H7 (cell line): ENCODE data around the gene TMEM217. TPM values are rescaled to one million over a fixed set of nuclear protein-coding genes. Genes with fewer than 3 reads are reported as not detected.
A peak's percentile ranks its signal among the peaks of the same experiment; 100 is the strongest.
"Not testable (repeated sequence)": the region's sequence is repeated elsewhere in the genome, so short reads cannot be mapped to it uniquely, and the experiment has no call there.

ENCODE experiments used
- DNase-seq: peaks from one replicate; pipeline ENCODE4 v3.0.0; 2012
- H3K27me3 ChIP-seq: 2 replicates; pipeline ENCODE4 v1.6.0; 2011; ENCODE audit warnings: mild to moderate bottlenecking, low read length; ENCODE audit not compliant: control insufficient read depth, insufficient read depth
- H3K36me3 ChIP-seq: replicated peaks from 2 replicates; pipeline ENCODE4 v1.5.1; 2011; ENCODE audit warnings: low read length; ENCODE audit not compliant: control insufficient read depth, insufficient read depth
- H3K4me3 ChIP-seq: 2 replicates; pipeline ENCODE4 v1.5.1; 2011; ENCODE audit warnings: low read depth, mild to moderate bottlenecking, control low read depth, low read length, moderate library complexity; ENCODE audit not compliant: insufficient read depth
- total RNA-seq: library from RNA; depleted of rRNA; stranded (reverse); fragments of >200 nt; shearing (Covaris generic); gene quantifications from 2 replicates; pipeline ENCODE4 v1.2.3, GENCODE V29; 2014; rRNA removed

TMEM217 gene
- 0.14 TPM in 1 of 2 replicates, not detected in the other for total RNA-seq

DNA sequence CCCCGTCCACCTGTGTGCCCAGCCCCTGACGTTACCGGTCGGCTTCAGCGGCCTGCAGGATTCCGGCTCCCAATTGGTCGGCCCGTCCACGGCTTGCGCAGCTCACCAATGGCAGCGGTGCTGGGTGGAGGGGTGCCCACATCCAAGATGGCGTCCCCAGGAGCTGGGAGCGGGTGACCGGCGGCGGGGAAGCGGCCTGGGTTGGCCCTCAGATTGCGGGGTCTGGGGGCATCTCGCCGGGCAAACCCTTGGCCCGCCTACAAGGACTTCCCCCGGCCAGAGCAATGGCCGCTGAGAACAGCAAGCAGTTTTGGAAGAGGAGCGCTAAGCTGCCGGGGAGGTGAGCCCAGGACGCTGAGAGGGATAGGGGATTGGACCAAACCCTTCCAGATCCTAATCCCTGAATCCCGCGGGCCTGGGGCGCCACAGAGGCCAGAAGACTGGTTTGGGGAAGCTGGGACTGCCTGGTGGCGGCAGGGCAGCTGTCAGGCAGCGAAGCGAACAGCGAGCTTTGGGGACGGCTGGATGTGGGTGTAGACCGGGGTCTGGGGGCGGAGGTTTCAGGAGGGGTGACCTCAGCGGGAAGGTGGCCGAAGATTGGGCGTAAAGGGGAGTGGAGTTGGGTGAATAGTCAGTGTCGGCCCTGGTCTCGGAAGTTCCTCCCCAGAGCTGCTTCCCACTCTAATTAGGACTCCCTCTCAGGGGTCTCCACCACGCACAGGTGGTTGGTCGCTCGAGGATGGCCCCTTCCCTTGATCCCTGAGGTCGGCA, at the start of gene TMEM217, which contains the start of gene TBC1D22B:
TMEM217 (minus strand) TSS at position 511 of the 771 bp plus-strand sequence. CDS start 39,114 bp downstream, outside the sequence.
TBC1D22B (plus strand) TSS at position 139 of the 771 bp plus-strand sequence; CDS start at position 285, 146 bp downstream.
- peak within 1 kb of the TSS; percentile 88 for H3K4me3 ChIP-seq
- DNase-seq = peak; percentile 96
- no peaks in the 10 kb centered on the region for H3K27me3 ChIP-seq
- H3K36me3 ChIP-seq = no peaks in the 10 kb centered on the region

DNA sequence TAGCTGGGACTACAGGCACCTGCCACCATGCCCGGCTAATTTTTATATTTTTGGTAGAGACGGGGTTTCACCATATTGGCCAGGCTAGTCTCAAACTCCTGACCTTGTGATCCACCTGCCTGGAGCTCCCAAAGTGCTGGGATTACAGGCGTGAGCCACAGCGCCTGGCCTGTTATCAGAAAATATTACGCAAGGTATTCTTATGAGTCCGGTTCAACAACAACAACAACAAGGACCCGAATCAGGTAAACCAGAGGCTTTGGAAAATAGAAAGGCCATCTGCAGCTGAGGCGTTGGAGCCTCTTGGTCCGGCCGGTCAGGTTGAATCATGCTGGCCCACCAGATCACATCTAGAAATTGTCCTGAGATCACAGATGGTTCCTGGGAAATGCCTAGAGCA, 49.5 kb upstream of the TMEM217 start:
- H3K27me3 ChIP-seq = not testable (repeated sequence)

DNA sequence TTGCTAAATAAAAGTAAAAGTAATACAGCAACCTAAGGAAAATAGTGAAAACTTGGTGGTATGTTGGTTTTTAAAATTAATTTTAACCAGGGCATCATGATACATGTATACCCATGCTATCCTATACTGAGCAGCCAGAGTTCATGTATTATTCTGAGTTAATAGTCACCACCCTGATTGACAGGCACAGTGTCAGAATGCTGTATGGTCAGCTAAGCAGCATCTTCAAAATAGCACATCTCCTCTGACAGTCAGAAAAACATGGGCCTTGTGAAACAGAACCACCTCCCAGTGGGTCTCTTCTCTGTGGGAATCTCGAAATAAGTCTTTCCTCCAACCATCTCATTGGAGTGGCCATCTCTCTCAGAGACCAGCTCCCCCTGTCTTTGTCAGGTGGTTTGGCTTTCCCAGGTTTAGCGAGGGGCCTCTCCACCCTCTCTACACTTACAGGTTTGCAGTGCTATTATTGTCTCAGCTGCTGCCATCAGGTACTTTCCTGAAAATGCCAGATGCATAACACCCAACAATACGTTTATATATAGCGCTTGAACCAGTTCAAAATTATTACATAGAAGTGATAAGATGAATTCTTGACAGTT, 48.8 kb upstream of the TMEM217 start:
- Histone ChIP-seq H3K27me3 (no peaks in the 10 kb centered on the region), H3K4me3 (no peak overlapping the region), H3K36me3 (peaks cover 10% of the 10 kb centered on the region)
- peak; percentile 33 for DNase-seq

More for the DNA sequence above, 49.5 kb upstream of the TMEM217 start:
- peaks cover 12% of the 10 kb centered on the region for H3K36me3 ChIP-seq
- not testable (repeated sequence) for DNase-seq, H3K4me3 ChIP-seq

DNA sequence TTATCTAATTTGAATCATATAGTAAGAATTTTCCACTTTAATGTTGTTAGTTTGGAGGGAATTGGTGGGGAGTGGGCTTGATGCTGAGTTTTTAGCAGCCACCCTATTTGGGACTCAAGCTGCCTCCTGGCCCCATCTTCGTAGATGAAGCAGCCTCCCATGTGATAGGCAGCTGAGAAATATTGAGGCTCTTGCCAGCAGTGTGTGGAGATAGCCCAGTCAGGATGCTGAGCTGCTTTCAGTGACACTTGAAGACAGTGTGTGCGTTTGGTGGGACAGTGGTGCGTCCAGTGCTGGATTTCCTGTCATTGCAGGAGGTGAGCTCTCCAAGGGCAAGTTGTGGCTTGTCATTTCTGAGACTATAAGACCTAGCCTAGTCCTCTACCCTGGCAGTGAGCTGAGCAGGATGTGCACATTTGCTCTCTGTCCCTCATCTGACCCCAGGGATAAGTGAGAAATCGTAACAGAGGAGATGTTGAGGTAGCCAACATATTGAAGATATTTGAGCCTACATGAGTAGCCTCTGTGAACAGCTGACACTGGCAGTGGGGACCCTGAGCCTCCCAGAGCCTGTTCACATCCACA, 48.0 kb upstream of the TMEM217 start:
- no peak for DNase-seq
- peaks cover 10% of the 10 kb centered on the region for H3K36me3 ChIP-seq
- H3K27me3 ChIP-seq = no peaks in the 10 kb centered on the region

DNA sequence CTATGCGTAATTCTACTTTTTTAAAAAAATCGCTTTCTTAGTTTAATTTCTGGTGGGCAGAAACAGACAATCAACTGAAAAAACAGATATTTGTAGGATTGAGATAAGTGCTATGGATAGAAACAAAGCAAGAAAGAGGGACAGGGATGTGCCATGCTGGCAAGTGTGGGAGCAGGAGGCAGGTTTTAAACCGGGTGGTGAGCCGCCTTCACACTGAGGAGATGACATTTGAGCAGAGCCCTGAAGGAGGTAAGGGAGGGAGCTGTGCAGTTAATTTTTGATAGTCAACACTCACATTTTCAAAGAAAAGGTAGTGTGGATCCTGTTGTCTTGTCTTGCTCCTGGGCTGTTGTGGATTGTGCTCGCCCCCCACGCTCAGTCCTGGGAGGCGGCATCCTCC, 46.8 kb upstream of the TMEM217 start:
- Histone ChIP-seq H3K36me3 (peaks cover 10% of the 10 kb centered on the region), H3K27me3 (no peaks in the 10 kb centered on the region), H3K4me3 (no peak overlapping the region)
- DNase-seq = no peak

More for the DNA sequence above, 48.0 kb upstream of the TMEM217 start:
- no peak overlapping the region for H3K4me3 ChIP-seq

DNA sequence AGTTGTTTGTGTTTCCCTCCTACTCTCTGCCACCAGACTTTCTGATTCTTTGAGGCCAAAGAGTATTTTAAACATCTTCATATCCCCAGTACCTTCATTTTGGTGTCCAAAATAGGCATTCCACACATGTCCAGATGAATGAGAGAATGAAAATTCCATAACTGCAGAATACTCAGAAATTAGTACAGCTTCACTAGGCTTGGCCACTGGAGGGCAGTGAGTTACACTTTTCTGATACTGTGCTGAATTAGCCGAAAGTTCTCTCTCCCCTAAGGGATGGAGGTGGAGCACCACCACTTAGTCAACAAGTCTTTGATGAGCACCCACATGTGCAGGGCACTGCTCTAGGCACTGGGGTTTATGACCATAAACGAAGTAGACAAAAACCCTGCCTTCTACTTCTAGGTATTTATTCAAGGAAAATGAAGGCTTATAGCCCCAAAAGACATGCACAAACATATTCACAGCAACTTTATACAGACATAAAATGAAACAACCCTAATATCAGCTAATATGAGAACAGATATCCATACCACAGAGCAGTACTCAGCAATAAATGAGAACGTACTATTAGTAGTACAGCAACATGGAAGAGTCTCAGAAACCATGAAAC, 46.1 kb upstream of the TMEM217 start:
- Histone ChIP-seq H3K36me3 (peaks cover 10% of the 10 kb centered on the region), H3K27me3 (no peaks in the 10 kb centered on the region), H3K4me3 (no peak overlapping the region)
- DNase-seq = peak; percentile 46

DNA sequence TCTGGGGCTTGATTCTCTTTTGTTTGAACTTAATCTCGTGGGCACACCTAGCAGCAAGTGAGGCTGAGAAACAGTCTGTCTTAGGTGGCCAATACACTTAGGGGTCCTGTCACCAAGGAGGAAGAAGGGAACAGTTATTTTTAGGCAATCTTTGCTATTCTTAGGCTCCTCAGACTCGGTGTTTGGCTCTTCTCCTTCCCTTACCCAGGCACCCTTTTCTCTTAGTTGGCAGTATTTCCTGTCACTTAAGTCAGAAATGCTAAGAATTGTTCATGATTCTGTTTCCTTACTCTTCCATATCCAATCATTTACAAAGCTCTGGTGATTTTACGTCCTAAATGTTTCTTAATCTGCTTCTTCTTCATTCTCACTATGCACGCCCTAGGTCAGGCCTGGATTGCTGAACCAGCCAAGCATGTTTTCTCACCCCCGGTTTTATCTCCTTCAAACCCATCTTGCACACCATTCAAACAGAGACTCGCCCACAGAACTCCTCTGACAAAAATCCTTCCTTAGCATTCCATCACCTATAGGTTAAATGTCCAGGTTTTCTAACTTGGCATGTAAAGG, 45.2 kb upstream of the TMEM217 start:
- Histone ChIP-seq H3K27me3 (no peaks in the 10 kb centered on the region), H3K4me3 (no peak overlapping the region), H3K36me3 (peaks cover 10% of the 10 kb centered on the region)
- DNase-seq = no peak

DNA sequence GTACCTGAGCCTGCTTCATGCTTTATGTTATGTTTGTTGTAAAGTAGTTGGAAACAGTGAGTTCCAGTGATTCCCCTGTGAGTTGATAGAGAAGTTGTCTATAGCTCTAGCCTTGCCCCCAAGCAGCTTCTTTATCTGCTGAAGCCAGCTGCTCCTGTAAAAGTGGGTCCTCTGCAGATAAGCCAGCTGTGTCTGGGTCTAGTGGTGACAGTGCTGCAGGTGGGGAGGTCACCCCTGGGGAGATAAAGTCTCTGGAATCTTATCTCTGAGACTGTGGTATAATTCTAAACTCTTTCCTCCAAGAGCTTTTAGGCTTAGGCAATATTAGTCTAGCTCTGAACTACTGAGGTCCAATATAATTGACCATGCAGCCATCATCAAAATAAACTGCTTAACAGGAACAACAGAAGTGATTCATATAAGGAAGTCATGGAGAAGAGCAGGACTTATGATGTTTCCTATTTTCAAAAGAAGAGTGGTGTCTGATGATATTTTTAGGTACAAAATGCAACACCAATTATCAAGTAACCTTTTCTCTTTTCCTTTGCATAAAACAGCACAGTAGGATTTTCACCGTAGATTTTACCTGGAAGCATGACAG, 44.2 kb upstream of the TMEM217 start:
- H3K36me3 ChIP-seq = peaks cover 10% of the 10 kb centered on the region
- H3K27me3 ChIP-seq = no peaks in the 10 kb centered on the region
- no peak for DNase-seq
- H3K4me3 ChIP-seq = no peak overlapping the region

DNA sequence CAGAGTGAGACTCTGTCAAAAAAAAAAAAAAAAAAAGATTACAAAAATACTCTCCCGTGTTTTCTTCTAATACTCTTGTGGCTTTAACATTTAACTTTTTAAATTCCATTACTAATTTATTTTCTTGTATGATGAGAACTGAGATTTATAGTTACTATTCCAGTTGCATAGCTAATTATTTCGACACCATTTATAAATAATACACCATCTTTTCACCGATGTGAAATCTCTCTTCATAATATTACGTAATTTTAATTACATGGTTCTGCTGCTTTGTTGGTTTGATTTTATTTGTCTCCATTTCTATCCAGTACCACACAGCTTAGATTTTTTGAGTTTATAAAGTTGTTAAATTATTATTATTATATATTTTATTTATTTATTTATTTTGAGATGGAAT, 42.0 kb upstream of the TMEM217 start:
- no peaks in the 10 kb centered on the region for H3K27me3 ChIP-seq
- no peak for DNase-seq
- peaks cover 5% of the 10 kb centered on the region; the same call in 1 of the 2 replicates for H3K36me3 ChIP-seq

DNA sequence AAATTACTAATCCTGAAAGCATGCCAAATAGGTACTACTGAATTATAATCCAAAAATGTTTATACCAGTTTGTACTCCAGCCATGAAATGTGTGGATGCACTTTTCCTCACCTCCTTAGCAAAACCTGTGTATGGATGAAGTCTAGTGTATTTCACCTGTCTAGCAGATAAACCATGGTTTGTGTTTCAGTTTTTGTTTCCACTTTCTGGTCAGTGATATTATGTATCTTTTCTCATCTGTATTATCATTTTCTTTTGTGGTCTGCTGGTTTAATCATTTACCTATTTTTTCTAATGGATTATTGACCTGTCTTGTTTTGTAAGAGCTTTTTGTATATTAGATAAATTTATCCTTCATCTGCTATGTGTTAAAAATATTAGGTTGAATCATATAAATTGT, 41.0 kb upstream of the TMEM217 start:
- H3K4me3 ChIP-seq = no peak overlapping the region
- DNase-seq = no peak
- H3K27me3 ChIP-seq = no peaks in the 10 kb centered on the region
- peaks cover 5% of the 10 kb centered on the region; the same call in 1 of the 2 replicates for H3K36me3 ChIP-seq

More for the DNA sequence above, 42.0 kb upstream of the TMEM217 start:
- H3K4me3 ChIP-seq = no peak overlapping the region

DNA sequence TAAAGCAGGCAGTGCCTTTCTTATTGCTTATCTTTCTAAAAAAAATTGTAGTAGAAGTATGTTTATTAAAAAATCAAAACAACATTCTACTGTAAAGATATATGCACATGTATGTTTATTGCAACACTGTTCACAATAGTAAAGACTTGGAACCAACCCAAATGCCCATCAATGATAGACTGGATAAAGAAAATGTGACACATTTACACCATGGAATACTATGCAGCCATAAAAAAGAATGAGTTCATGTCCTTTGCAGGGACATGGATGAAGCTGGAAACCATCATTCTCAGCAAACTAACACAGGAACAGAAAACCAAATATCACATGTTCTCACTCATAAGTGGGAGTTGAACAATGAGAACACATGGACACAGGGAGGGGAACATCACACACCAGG, 39.7 kb upstream of the TMEM217 start:
- not testable (repeated sequence) for DNase-seq, H3K36me3 ChIP-seq, H3K4me3 ChIP-seq, H3K27me3 ChIP-seq

DNA sequence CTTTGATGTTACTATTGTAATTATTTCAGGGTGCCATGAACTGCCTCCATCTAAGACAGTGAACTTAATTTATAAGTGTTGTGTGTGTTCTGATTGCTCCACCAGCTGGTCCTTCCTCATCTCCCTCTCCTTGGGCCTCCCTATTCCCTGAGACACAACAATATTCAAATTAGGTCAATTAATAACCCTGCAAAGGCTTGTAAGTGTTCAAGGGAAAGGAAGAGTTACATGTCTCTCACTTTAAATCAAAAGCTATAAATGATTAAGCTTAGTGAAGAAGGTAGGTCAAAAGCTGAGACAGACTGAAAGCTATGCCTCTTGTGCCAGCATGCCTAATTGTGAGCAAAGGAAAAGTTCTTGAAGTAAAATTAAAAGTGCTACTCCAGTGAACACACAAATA, 35.5 kb upstream of the TMEM217 start:
- H3K36me3 ChIP-seq = peaks cover 15% of the 10 kb centered on the region
- H3K4me3 ChIP-seq = no peak overlapping the region
- no peak for DNase-seq
- no peaks in the 10 kb centered on the region for H3K27me3 ChIP-seq

DNA sequence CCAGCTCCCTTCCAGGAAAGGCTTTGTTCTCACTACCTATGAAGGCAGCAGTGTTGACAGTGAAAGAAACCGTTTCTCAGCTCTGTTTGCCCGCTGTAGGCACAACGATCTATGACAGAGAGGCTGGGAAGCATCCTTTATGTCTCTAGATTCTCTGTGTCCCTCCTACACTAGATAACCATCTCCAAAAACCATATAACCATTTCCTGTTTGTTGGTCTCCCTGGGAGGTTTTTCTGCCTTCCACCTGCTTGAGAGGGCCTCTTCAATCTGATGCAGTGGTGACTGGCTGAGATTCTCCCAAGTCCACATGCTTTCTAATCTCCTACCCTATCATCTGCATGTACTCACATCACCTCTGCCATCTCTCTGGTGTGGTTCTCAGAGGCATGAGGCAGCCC, 32.0 kb upstream of the TMEM217 start:
- Histone ChIP-seq H3K27me3 (no peaks in the 10 kb centered on the region), H3K36me3 (peaks cover 22% of the 10 kb centered on the region), H3K4me3 (no peak overlapping the region)
- no peak for DNase-seq

DNA sequence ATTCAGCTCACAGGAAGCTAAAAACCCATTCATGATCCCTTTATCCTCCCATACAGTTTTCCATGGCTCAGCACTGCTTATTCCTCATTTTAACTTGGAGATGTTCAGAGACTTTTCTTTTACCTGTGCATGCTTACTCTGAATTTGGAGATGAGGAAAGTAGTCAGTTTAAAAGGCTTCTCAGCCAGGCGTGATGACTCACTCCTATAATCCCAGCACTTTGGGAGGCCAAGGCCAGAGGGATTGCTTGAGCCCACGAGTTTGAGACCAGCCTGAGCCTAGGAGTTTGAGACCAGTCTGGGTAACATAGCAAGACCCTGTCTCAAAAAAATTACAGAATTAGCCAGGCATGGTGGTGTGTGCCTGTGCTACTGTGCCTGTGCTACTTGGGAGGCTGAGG, 30.3 kb upstream of the TMEM217 start:
- no peaks in the 10 kb centered on the region for H3K27me3 ChIP-seq
- no peak for DNase-seq
- H3K4me3 ChIP-seq = no peak overlapping the region
- H3K36me3 ChIP-seq = peaks cover 31% of the 10 kb centered on the region
